Measurements from ENCODE around the gene MYH7.

DNA sequence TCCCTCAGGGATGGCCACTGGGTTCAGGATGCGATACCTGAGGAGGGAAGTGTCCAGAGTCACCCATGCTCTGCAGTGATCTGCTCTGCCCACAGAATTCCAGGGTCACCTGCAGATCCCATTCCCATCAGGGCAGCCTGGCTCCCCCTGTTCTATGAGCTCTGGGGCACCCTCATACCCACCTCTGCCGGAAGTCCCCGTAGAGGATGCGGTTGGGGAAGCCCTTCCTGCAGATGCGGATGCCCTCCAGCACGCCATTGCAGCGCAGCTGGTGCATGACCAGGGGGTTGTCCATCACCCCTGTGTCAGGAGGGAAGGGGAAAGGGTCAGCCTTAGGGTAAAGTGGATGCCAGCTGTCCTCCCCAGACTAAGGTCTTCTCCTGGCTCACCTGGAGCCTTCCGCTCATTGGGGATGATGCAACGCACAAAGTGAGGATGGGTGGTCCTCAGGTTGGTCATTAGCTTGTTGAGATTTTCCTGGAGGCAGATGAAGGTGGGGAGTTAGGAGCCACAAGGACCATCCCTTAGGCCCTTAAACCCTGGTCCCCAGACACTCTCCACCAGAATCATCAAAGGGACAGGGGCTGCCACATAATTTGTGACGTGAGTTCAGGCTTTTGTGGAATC lies 38.6 kb downstream of the MYH7 start:
- no peak for TF ChIP-seq CTCF (IDR thresholded peaks at IDR 0.05)
- no peak for TF ChIP-seq POLR2A (IDR thresholded peaks at IDR 0.05)
